ENCODE measurements around the gene RNU1-4.
"Not testable (repeated sequence)": the region's sequence is repeated elsewhere in the genome, so short reads cannot be mapped to it uniquely, and the experiment has no call there.

- TF ChIP-seq HDAC2 (IDR thresholded peaks at IDR 0.05); EZH2 (IDR thresholded peaks at IDR 0.05; ENCODE audit: borderline replicate concordance, control insufficient read depth, low read depth, low read length); JUND (IDR thresholded peaks at IDR 0.05; ENCODE audit: low read depth, low read length); EP300 (IDR thresholded peaks at IDR 0.05; ENCODE audit: borderline replicate concordance in 1 of 2, control insufficient read depth in 1 of 2, low read depth in 2 of 2, low read length in 2 of 2); ELK1 (IDR thresholded peaks at IDR 0.05; ENCODE audit: low read depth, low read length); SMC3 (IDR thresholded peaks at IDR 0.05; ENCODE audit: borderline replicate concordance, low read length): not testable (repeated sequence)
Measured at GRCh38 chr1:16787711-16788110, 47.4 kb downstream of the RNU1-4 start.
